NT2/D1 (cell line): ENCODE measurements around the gene GNAZ.

ENCODE experiments used
- DNase-seq: peaks from one replicate; pipeline ENCODE4 v3.0.0-alpha.2; 2011; ENCODE audit warnings: low read depth, low spot score
- H3K27me3 ChIP-seq: 2 replicates; pipeline ENCODE4 v1.6.0; 2011; ENCODE audit warnings: mild to moderate bottlenecking; ENCODE audit not compliant: insufficient read length, insufficient read depth
- H3K36me3 ChIP-seq: 2 replicates; pipeline ENCODE4 v1.6.1; 2011; ENCODE audit warnings: mild to moderate bottlenecking, low read length, mixed read lengths; ENCODE audit not compliant: insufficient read depth, insufficient read length
- H3K4me1 ChIP-seq: 2 replicates; pipeline ENCODE4 v1.5.1; 2011; ENCODE audit not compliant: insufficient read depth, insufficient read length
- H3K4me3 ChIP-seq: 2 replicates; pipeline ENCODE4 v1.5.1; 2011; ENCODE audit warnings: low read depth; ENCODE audit not compliant: insufficient read length
- H3K9ac ChIP-seq: 2 replicates; pipeline ENCODE4 v1.6.0; 2011; ENCODE audit warnings: low read depth; ENCODE audit not compliant: insufficient read length
- H3K9me3 ChIP-seq: 2 replicates; pipeline ENCODE4 v1.5.1; 2011; ENCODE audit warnings: mild to moderate bottlenecking, low read length; ENCODE audit not compliant: insufficient read depth
- SUZ12 ChIP-seq: IDR thresholded peaks from 2 replicates; pipeline ENCODE4 v1.6.1; 2011; ENCODE audit not compliant: insufficient read length, insufficient read depth; ENCODE audit errors: extremely low read depth
- YY1 ChIP-seq: IDR thresholded peaks from 2 replicates; pipeline ENCODE4 v1.6.1; 2011; ENCODE audit not compliant: insufficient read length, insufficient read depth
- ZNF274 ChIP-seq: IDR thresholded peaks from 2 replicates; pipeline ENCODE4 v1.6.1; 2011; ENCODE audit warnings: mild to moderate bottlenecking, low read depth, low read length

Gene GNAZ

GRCh38 chr22:23105304-23105703, 35.0 kb downstream of the GNAZ start:
- Histone ChIP-seq H3K27me3 (no peaks in the 10 kb centered on the region), H3K4me1 (no peaks in the 10 kb centered on the region), H3K9ac (no peak overlapping the region), H3K4me3 (no peak overlapping the region), H3K9me3 (no peaks in the 10 kb centered on the region), H3K36me3 (no peaks in the 10 kb centered on the region)
- TF ChIP-seq YY1 (no peak), SUZ12 (no peak), ZNF274 (no peak)
- no peak for DNase-seq

- no peak overlapping the region for H3K9ac ChIP-seq
- DNase-seq, result no peak
- H3K9me3 ChIP-seq, result no peaks in the 10 kb centered on the region
- H3K4me3 ChIP-seq, result no peak overlapping the region
- no peaks in the 10 kb centered on the region for H3K36me3 ChIP-seq
- H3K27me3 ChIP-seq, result no peaks in the 10 kb centered on the region
- H3K4me1 ChIP-seq, result peaks cover 2% of the 10 kb centered on the region
- TF ChIP-seq ZNF274 (no peak), SUZ12 (no peak), YY1 (no peak)
Observed at GRCh38 chr22:23105919-23106318, 35.6 kb downstream of the GNAZ start.

- TF ChIP-seq YY1, result no peak
- TF ChIP-seq SUZ12, result no peak
- TF ChIP-seq ZNF274, result no peak
- H3K9me3 ChIP-seq, result no peaks in the 10 kb centered on the region
- no peaks in the 10 kb centered on the region for H3K27me3 ChIP-seq
- no peaks in the 10 kb centered on the region for H3K36me3 ChIP-seq
- no peak overlapping the region for H3K4me3 ChIP-seq
- H3K4me1 ChIP-seq, result peaks cover 5% of the 10 kb centered on the region
- no peak for DNase-seq
- no peak overlapping the region for H3K9ac ChIP-seq
Observed at GRCh38 chr22:23106344-23106743, 36.0 kb downstream of the GNAZ start.

GRCh38 chr22:23106906-23107367, 36.6 kb downstream of the GNAZ start:
- Histone ChIP-seq H3K9me3 (no peaks in the 10 kb centered on the region), H3K36me3 (no peaks in the 10 kb centered on the region), H3K4me3 (no peak overlapping the region), H3K27me3 (no peaks in the 10 kb centered on the region), H3K9ac (no peak overlapping the region), H3K4me1 (peaks cover 7% of the 10 kb centered on the region)
- no peak for TF ChIP-seq ZNF274
- TF ChIP-seq YY1, result no peak
- TF ChIP-seq SUZ12, result no peak
- DNase-seq, result no peak

- Histone ChIP-seq H3K4me3 (no peak overlapping the region), H3K4me1 (peaks cover 9% of the 10 kb centered on the region), H3K27me3 (no peaks in the 10 kb centered on the region), H3K36me3 (no peaks in the 10 kb centered on the region), H3K9me3 (no peaks in the 10 kb centered on the region), H3K9ac (no peak overlapping the region)
- TF ChIP-seq SUZ12, result no peak
- TF ChIP-seq ZNF274, result no peak
- TF ChIP-seq YY1, result no peak
- no peak for DNase-seq
Observed at GRCh38 chr22:23107487-23108248, 37.3 kb downstream of the GNAZ start.

GRCh38 chr22:23108249-23109078, 38.1 kb downstream of the GNAZ start:
- Histone ChIP-seq H3K27me3 (no peaks in the 10 kb centered on the region), H3K4me1 (peaks cover 11% of the 10 kb centered on the region), H3K9me3 (no peaks in the 10 kb centered on the region), H3K9ac (no peak overlapping the region), H3K4me3 (no peak overlapping the region), H3K36me3 (no peaks in the 10 kb centered on the region)
- no peak for DNase-seq
- TF ChIP-seq SUZ12 (no peak), ZNF274 (no peak), YY1 (no peak)

GRCh38 chr22:23109079-23109347, 38.7 kb downstream of the GNAZ start:
- Histone ChIP-seq H3K9ac (no peak overlapping the region), H3K9me3 (no peaks in the 10 kb centered on the region), H3K27me3 (no peaks in the 10 kb centered on the region), H3K4me1 (peaks cover 11% of the 10 kb centered on the region), H3K36me3 (no peaks in the 10 kb centered on the region), H3K4me3 (no peak overlapping the region)
- no peak for TF ChIP-seq SUZ12
- TF ChIP-seq YY1, result no peak
- no peak for TF ChIP-seq ZNF274
- no peak for DNase-seq
